Fibroblast of pulmonary artery (primary cell): ENCODE results near the gene CPXM2.

ENCODE experiments used
- DNase-seq: peaks from one replicate; pipeline ENCODE4 v3.0.0-alpha.2; 2010; ENCODE audit warnings: low read depth
- H3K4me3 ChIP-seq: replicated peaks from 2 replicates; pipeline ENCODE4 v1.5.1; 2011; ENCODE audit warnings: low read depth, mild to moderate bottlenecking, control low read depth, low read length, moderate library complexity
- CTCF ChIP-seq: IDR thresholded peaks from 2 replicates; pipeline ENCODE4 v1.5.1; 2011; ENCODE audit warnings: mild to moderate bottlenecking, control low read depth, low read length, inconsistent platforms; ENCODE audit errors: missing control alignments

The CPXM2 gene

GRCh38 chr10:123759041-123759440 is 132.6 kb downstream of the CPXM2 start:
- TF ChIP-seq CTCF = no peak
- H3K4me3 ChIP-seq = no peak overlapping the region
- no peak for DNase-seq

- no peak overlapping the region for H3K4me3 ChIP-seq
- DNase-seq = no peak
- no peak for TF ChIP-seq CTCF
These were observed 133.8 kb downstream of the CPXM2 start for GRCh38 chr10:123757853-123758252.

- TF ChIP-seq CTCF = no peak
- no peak overlapping the region for H3K4me3 ChIP-seq
- no peak for DNase-seq
These were observed 136.5 kb downstream of the CPXM2 start for GRCh38 chr10:123755061-123755460.

- DNase-seq = no peak
- no peak for TF ChIP-seq CTCF
- H3K4me3 ChIP-seq = no peak overlapping the region
These were observed 137.5 kb downstream of the CPXM2 start for GRCh38 chr10:123754123-123754522.

GRCh38 chr10:123751342-123752134 is 140.1 kb downstream of the CPXM2 start:
- no peak overlapping the region for H3K4me3 ChIP-seq
- TF ChIP-seq CTCF = no peak
- DNase-seq = no peak

- H3K4me3 ChIP-seq = no peak overlapping the region
- no peak for DNase-seq
- TF ChIP-seq CTCF = no peak
These were observed 140.7 kb downstream of the CPXM2 start for GRCh38 chr10:123750901-123751300.

GRCh38 chr10:123748711-123749110 is 142.9 kb downstream of the CPXM2 start:
- no peak for TF ChIP-seq CTCF
- H3K4me3 ChIP-seq = no peak overlapping the region
- no peak for DNase-seq
